ENCODE data around the gene DIPK1C.

- no peak for TF ChIP-seq ZNF565 (CRISPR knock-in tag; conservative IDR thresholded peaks at IDR 0.05; ENCODE audit: low read depth)
- TF ChIP-seq RARB (CRISPR knock-in tag; IDR thresholded peaks at IDR 0.05): no peak
- TF ChIP-seq TOX (CRISPR knock-in tag; IDR thresholded peaks at IDR 0.05; ENCODE audit: borderline replicate concordance): no peak
- no peak for TF ChIP-seq ZC3H10 (CRISPR knock-in tag; IDR thresholded peaks at IDR 0.05)
- no peak for TF ChIP-seq TSHZ2 (CRISPR knock-in tag; IDR thresholded peaks at IDR 0.05)
- no peak for TF ChIP-seq BACH2 (CRISPR knock-in tag; IDR thresholded peaks at IDR 0.05; ENCODE audit: borderline replicate concordance)
- TF ChIP-seq ZNF8 (CRISPR knock-in tag; IDR thresholded peaks at IDR 0.05): no peak
- TF ChIP-seq SNAI2 (CRISPR knock-in tag; IDR thresholded peaks at IDR 0.05): no peak
- TF ChIP-seq ZFP30 (CRISPR knock-in tag; IDR thresholded peaks at IDR 0.05): no peak
- TF ChIP-seq TCF4 (CRISPR knock-in tag; IDR thresholded peaks at IDR 0.05; ENCODE audit: borderline replicate concordance): no peak
- TF ChIP-seq ARNTL (CRISPR knock-in tag; IDR thresholded peaks at IDR 0.05; ENCODE audit: borderline replicate concordance, low read depth): no peak
- no peak for TF ChIP-seq PATZ1 (CRISPR knock-in tag; IDR thresholded peaks at IDR 0.05; ENCODE audit: borderline replicate concordance)
- TF ChIP-seq POU6F1 (CRISPR knock-in tag; IDR thresholded peaks at IDR 0.05; ENCODE audit: borderline replicate concordance, low read depth): no peak
Measured at GRCh38 chr18:74503137-74503536, 46.0 kb upstream of the DIPK1C start.
